Kidney (tissue), 14 donors: ENCODE data around the gene NKX3-2. TPM values are rescaled to one million over a fixed set of nuclear protein-coding genes. Genes with fewer than 3 reads are reported as not detected.

Experiments
- DNase-seq, 5 donors: peaks; one replicate each; pipeline ENCODE4 v3.0.0-alpha.2; 2013 to 2020
- FAIRE-seq: peaks from 2 replicates; lab custom pipeline; 2012; peaks lifted over from hg19 to GRCh38; lab: Jason Lieb, UNC
- H3K27ac ChIP-seq, 2 donors: one replicate each; pipeline ENCODE4 v1.7.0; 2013; ENCODE audit warnings: low read depth in 2 of 2, low read length in 2 of 2, inconsistent platforms in 1 of 2
- H3K27me3 ChIP-seq: one replicate; pipeline ENCODE4 v1.7.1; 2013; ENCODE audit warnings: low read length, inconsistent platforms; ENCODE audit not compliant: control insufficient read depth, insufficient read depth
- H3K36me3 ChIP-seq, 3 donors: one replicate each; pipeline versions ENCODE4 v1.7.0 to v1.7.1; 2013; ENCODE audit warnings: low read length in 3 of 3, control low read depth in 1 of 3, inconsistent platforms in 1 of 3; ENCODE audit not compliant: insufficient read depth in 3 of 3, control insufficient read depth in 2 of 3
- H3K4me1 ChIP-seq, 3 donors: one replicate each; pipeline versions ENCODE4 v1.7.0 to v1.7.1; 2013; ENCODE audit warnings: low read length in 3 of 3, inconsistent platforms in 1 of 3, low read depth in 1 of 3; ENCODE audit not compliant: control insufficient read depth in 2 of 3, insufficient read depth in 2 of 3
- H3K4me3 ChIP-seq, 3 donors: one replicate each; pipeline versions ENCODE4 v1.7.0 to v1.8.1; 2013; ENCODE audit warnings: low read length in 3 of 3, control low read depth in 1 of 3, inconsistent platforms in 1 of 3
- H3K9ac ChIP-seq, 3 donors: one replicate each; pipeline versions ENCODE4 v1.7.0 to v1.7.1; 2013; ENCODE audit warnings: low read length in 3 of 3, control low read depth in 1 of 3, inconsistent platforms in 1 of 3
- H3K9me3 ChIP-seq, 3 donors: one replicate each; pipeline versions ENCODE4 v1.7.0 to v1.7.1; 2013; ENCODE audit warnings: low read length in 3 of 3, control low read depth in 1 of 3, inconsistent platforms in 1 of 3; ENCODE audit not compliant: control insufficient read depth in 2 of 3, insufficient read depth in 1 of 3
- intact Hi-C: fragments of 100-400 bp; cut with DNase I; formaldehyde crosslinking; loops from one replicate; pipeline ENCODE4 v1.11.1; 2022
- polyA plus RNA-seq: library from polyadenylated mRNA; stranded (reverse); fragments of 350-450 nt; fragmentation: Illumina TruSeq; extraction: RNeasy Lipid Tissue Mini Kit (QIAGEN cat#74804); gene quantifications from one replicate; pipeline ENCODE4 v1.2.3, GENCODE V29; 2014; ENCODE audit warnings: low read depth, low replicate concordance; ENCODE audit not compliant: insufficient read depth
- total RNA-seq: library from RNA; stranded (reverse); fragmentation: NEBNext Ultra II Directional; extraction: Animal tissue kit (Norgen Biotek cat#: 25700); gene quantifications from one replicate; pipeline ENCODE4 v1.2.1, GENCODE V29; 2021
- TF ChIP-seq, protein P1 (sequence below): IDR thresholded peaks from 3 replicates; pipeline ENCODE4 v1.5.1; 2012; ENCODE audit warnings: mild to moderate bottlenecking, moderate library complexity, borderline replicate concordance; ENCODE audit not compliant: insufficient read depth; ENCODE audit errors: extremely low read depth
- donor health status: control.
- donor health status: control.
- donor health status: control.
- donor health status: control.
- donor health status: control.
- donor health status: DM: yes; HTN: yes; CAD: no.
- donor health status: Normal renal cell carcinoma (clear cell type).

Gene NKX3-2
- total and polyA plus RNA-seq, 2 donors from 2014 or later = 0.17 TPM; not detected in 1

GRCh38 chr4:13546941-13547484, 2.7 kb upstream of the NKX3-2 start:
- Histone ChIP-seq H3K9me3 (peaks cover 0 to 4% (median under 1%) of the 10 kb centered on the region in 3 donors), H3K27me3 (peaks cover 49% of the 10 kb centered on the region), H3K9ac (no peak overlapping the region), H3K4me3 (no peak overlapping the region), H3K4me1 (peaks cover 2 to 17% (median 6%) of the 10 kb centered on the region in 3 donors), H3K36me3 (no peaks in the 10 kb centered on the region), H3K27ac (no peak overlapping the region)
- TF ChIP-seq, protein P1, sequence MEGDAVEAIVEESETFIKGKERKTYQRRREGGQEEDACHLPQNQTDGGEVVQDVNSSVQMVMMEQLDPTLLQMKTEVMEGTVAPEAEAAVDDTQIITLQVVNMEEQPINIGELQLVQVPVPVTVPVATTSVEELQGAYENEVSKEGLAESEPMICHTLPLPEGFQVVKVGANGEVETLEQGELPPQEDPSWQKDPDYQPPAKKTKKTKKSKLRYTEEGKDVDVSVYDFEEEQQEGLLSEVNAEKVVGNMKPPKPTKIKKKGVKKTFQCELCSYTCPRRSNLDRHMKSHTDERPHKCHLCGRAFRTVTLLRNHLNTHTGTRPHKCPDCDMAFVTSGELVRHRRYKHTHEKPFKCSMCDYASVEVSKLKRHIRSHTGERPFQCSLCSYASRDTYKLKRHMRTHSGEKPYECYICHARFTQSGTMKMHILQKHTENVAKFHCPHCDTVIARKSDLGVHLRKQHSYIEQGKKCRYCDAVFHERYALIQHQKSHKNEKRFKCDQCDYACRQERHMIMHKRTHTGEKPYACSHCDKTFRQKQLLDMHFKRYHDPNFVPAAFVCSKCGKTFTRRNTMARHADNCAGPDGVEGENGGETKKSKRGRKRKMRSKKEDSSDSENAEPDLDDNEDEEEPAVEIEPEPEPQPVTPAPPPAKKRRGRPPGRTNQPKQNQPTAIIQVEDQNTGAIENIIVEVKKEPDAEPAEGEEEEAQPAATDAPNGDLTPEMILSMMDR = no peak
- intact Hi-C loops = loop anchor here (10.0 kb wide), 1 partner anchor 692 kb away; no protein-coding TSS in a partner anchor
- DNase-seq (peak in 4 of 5 donors; percentile 48 to 77 (median 60)), FAIRE-seq (no peak)

DNA sequence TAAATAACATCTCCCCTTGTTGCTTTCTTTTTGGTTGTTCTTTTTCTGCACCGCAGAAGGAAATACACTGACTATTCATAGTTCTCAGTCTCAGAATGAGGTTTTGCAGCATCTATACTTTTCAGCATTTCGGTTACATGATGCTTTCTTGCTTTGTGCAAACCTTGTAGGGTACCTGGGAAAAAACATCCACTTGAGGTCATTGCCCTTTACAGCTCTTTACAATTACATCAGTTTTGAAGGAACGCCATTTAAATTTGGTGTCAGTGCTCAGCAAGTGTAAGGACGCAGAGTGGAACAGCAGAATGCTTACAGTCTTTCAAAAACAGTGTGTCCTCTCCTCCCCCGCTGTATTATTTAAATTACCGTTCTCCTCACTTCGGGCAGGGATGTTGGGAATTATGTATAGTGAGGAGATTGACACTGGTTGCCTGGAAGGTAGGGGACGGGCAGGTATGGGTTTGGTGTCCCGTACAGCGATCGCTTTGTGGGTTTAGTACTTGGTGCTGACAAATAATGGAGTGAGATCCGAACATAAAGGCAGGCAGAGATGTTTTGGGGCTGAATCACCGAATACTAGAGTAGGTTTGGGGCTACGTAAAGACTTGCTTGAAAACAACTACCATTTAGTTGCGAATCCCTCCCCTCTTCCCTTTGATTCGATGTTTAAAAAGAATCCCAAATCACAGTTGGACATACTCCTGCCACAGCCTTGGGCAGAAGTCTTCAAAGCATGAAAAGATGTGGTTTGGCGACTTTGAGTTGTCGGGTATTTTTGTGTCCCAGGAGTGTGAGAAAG, 2.0 kb upstream of the NKX3-2 start:
- Histone ChIP-seq H3K4me1 (peaks cover 2 to 19% (median 6%) of the 10 kb centered on the region in 3 donors), H3K27ac (no peak overlapping the region), H3K4me3 (no peak overlapping the region), H3K36me3 (no peaks in the 10 kb centered on the region), H3K9ac (no peak overlapping the region), H3K9me3 (peaks cover 0 to 4% (median 0%) of the 10 kb centered on the region in 3 donors), H3K27me3 (peaks cover 54% of the 10 kb centered on the region)
- DNase-seq (peak in 3 of 5 donors; percentile 3 to 43 (median 12)), FAIRE-seq (no peak)
- intact Hi-C loops = loop anchor here (10.0 kb wide), 1 partner anchor 692 kb away; no protein-coding TSS in a partner anchor
- TF ChIP-seq, protein P1 = no peak

GRCh38 chr4:13545394-13545808, 1.1 kb upstream of the NKX3-2 start:
- Histone ChIP-seq H3K9ac (no peak overlapping the region), H3K4me1 (peaks cover 2 to 19% (median 6%) of the 10 kb centered on the region in 3 donors), H3K9me3 (peaks cover 0 to 4% (median 0%) of the 10 kb centered on the region in 3 donors), H3K4me3 (peak overlapping the region; percentile 40 to 51 (median 43)), H3K27me3 (peaks cover 63% of the 10 kb centered on the region), H3K27ac (no peak overlapping the region), H3K36me3 (no peaks in the 10 kb centered on the region)
- FAIRE-seq (no peak), DNase-seq (no peak)
- intact Hi-C loops = loop anchor here (10.0 kb wide), 1 partner anchor 691 kb away; no protein-coding TSS in a partner anchor
- TF ChIP-seq, protein P1 = no peak
